Pancreas (tissue), 10 donors: ENCODE results near the gene APBB2. TPM values are rescaled to one million over a fixed set of nuclear protein-coding genes. Genes with fewer than 3 reads are reported as not detected.
"Not testable (repeated sequence)": the region's sequence is repeated elsewhere in the genome, so short reads cannot be mapped to it uniquely, and the experiment has no call there.

Experiments used
- ATAC-seq, 4 donors: fragments of 200-7000 bp; cut with Tn5 transposase; one replicate each; pipeline versions ENCODE4 v1.8.0 to v1.9.1; 2020; ENCODE audit warnings: mild to moderate bottlenecking in 4 of 4, moderate library complexity in 4 of 4
- DNase-seq, 6 donors: peaks; one replicate each; pipeline ENCODE4 v3.0.0-alpha.2; 2020
- FAIRE-seq: peaks from 2 replicates; lab custom pipeline; 2012; peaks lifted over from hg19 to GRCh38; lab: Jason Lieb, UNC
- H3K27ac ChIP-seq, 4 donors: fragments of 200-600 bp; sonication (generic); 1 replicate in 3 of 4; 2 replicates in 1 of 4; pipeline versions ENCODE4 v1.5.0 to v1.8.0; 2020
- H3K27me3 ChIP-seq, 4 donors: fragments of 200-600 bp; one replicate each; pipeline ENCODE4 v1.8.0; 2021
- H3K36me3 ChIP-seq, 3 donors: fragments of 200-600 bp; sonication (generic) in 1 of 3; one replicate each; pipeline versions ENCODE4 v1.5.0 to v1.8.0; 2020 to 2021
- H3K4me1 ChIP-seq, 3 donors: fragments of 200-600 bp; one replicate each; pipeline ENCODE4 v1.8.0; 2021
- H3K4me3 ChIP-seq, 4 donors: fragments of 200-600 bp; sonication (generic) in 2 of 4; one replicate each; pipeline versions ENCODE4 v1.5.0 to v1.8.0; 2020 to 2021
- H3K9me3 ChIP-seq, 4 donors: fragments of 200-600 bp; one replicate each; pipeline ENCODE4 v1.8.0; 2021
- CTCF ChIP-seq, 4 donors: fragments of 200-600 bp; sonication (generic) in 3 of 4; IDR thresholded peaks; one replicate each; pipeline versions ENCODE4 v1.5.0 to v1.8.0; 2021; ENCODE audit warnings: antibody characterized with exemption in 4 of 4
- WGBS, 2 donors: extraction: QIAGEN DNeasy Blood & Tissue Kit; methylation state at CpG; one replicate each; pipeline ENCODE4 v1.1.7; 2013; 5-methylcytosine and 5-hydroxymethylcytosine counted together
- intact Hi-C, 3 donors: fragments of 100-400 bp; cut with DNase I; formaldehyde crosslinking; loops; one replicate each; pipeline versions ENCODE4 v1.11.1 to v1.14.2; 2022
- polyA plus RNA-seq, 2 donors: library from polyadenylated mRNA; stranded (reverse); fragments of 200-250 nt; gene quantifications; one replicate each; pipeline ENCODE4 v1.2.3, GENCODE V29; 2013
- total RNA-seq, 6 donors: library from RNA; stranded (reverse); fragmentation: NEBNext Ultra II Directional in 4 of 6; extraction: Animal tissue kit (Norgen Biotek cat#: 25700) in 4 of 6; gene quantifications; one replicate each; pipeline versions ENCODE4 v1.2.1 to v1.2.4, GENCODE V29; 2021 to 2023
- donor health status: healthy with polysubstance abuse.
- donor health status: DM: no; HTN: no; CAD: no; lungs with moderate emphysema.
- donor health status: DM: no; HTN: no; CAD: no.
- donor health status: control.
- donor health status: control.
- donor health status: Bipolar disorder and iron deficiency.
- donor health status: DM: yes; HTN: yes; CAD: no.
- donor health status: DM: no; HTN: no; CAD: no.
- donor health status: DM: no; HTN: no; CAD: no.
- donor health status: DM: yes; HTN: yes; CAD: no.

APBB2 gene
- total and polyA plus RNA-seq, 8 donors = 9.1 to 21.6 (median 11.5) TPM

DNA sequence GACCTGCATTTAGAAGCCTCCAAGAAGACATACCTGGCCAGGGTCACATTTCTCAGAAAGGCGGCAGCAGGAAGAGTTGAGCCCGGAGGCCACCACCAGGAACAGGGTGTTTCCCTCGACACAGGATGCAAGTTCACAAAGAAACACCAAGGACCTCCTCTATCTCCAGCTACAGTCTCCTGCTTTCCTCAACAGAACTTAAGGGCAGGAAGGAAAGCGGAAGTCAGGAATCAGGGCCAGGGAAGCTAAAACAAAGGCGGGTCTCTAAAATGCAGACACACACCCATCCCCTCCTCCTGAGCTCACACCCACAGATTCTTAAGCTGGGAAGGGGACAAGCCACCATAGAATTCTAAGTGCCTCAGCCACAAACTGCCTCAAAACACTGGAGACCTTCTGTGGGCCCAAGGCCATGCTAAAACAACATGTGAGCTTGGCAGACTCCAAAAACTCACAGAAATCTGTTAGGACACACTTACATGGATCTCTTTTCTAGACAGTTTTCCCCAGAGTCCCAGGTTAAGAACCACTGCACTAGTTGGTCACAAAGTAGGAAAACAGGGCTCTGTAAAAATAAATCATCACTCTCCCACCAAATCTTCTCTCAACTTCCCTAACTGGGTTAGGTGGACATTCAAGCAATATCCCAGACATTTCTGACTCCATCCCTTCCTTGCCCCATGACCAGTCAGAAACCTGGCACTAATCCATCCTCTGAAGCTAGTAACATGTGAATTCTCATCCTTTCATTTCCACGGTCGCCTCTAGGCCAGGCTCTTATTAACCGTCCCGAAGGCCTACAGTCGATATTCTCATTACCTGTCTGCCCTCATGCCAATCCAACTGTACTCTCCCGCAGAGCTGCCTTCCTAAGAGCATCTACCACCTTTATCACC lies 163.2 kb downstream of the APBB2 start:
- no peaks in the 10 kb centered on the region for H3K4me1 ChIP-seq
- no peak overlapping the region for H3K4me3 ChIP-seq
- WGBS, 2 donors = 88 to 90% methylated on average over 11 of the region's 11 CpGs
- no peak for FAIRE-seq
- DNase-seq = no peak
- H3K9me3 ChIP-seq = no peaks in the 10 kb centered on the region
- H3K27ac ChIP-seq = no peak overlapping the region
- TF ChIP-seq CTCF (IDR thresholded peaks at IDR 0.05) = no peak
- H3K36me3 ChIP-seq = no peaks in the 10 kb centered on the region
- no peaks in the 10 kb centered on the region for H3K27me3 ChIP-seq
- intact Hi-C loops = no loop called here
- no peak for ATAC-seq

DNA sequence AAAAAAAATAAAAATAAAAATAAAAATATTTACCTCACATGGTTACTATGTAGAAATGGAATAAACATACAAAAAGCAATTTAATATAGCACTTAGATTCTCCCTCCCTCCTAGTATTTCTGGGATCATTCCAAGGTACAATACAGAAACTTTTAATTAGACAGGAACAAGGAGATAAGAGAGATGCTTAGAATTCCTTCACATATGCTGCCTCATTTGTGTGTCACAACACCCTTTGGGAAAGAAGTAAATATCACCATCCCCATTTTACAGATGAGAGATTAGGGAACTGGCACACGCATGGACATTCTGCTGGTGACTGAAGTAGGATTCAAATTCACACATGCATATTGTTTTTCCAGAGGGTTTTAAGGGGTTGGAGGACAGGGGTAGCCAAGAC lies 164.2 kb downstream of the APBB2 start:
- Histone ChIP-seq H3K36me3 (no peaks in the 10 kb centered on the region), H3K4me3 (no peak overlapping the region), H3K27me3 (no peaks in the 10 kb centered on the region), H3K9me3 (no peaks in the 10 kb centered on the region), H3K4me1 (no peaks in the 10 kb centered on the region), H3K27ac (no peak overlapping the region)
- TF ChIP-seq CTCF (IDR thresholded peaks at IDR 0.05) = no peak
- intact Hi-C loops = no loop called here
- ATAC-seq = no peak
- FAIRE-seq = no peak
- WGBS, 2 donors = 90 to 97% methylated on average over 1 of the region's 1 CpG
- DNase-seq = no peak

GRCh38 chr4:41049176-41049575 lies 165.2 kb downstream of the APBB2 start:
- FAIRE-seq, H3K4me1 ChIP-seq, H3K36me3 ChIP-seq, H3K4me3 ChIP-seq, ATAC-seq, H3K9me3 ChIP-seq, H3K27ac ChIP-seq, H3K27me3 ChIP-seq, intact Hi-C loops: not testable (repeated sequence)
- peak in 1 of 6 donors; percentile 57 for DNase-seq
- 92 to 96% methylated on average over 21 to 40 of the region's 40 CpGs for WGBS, 2 donors

DNA sequence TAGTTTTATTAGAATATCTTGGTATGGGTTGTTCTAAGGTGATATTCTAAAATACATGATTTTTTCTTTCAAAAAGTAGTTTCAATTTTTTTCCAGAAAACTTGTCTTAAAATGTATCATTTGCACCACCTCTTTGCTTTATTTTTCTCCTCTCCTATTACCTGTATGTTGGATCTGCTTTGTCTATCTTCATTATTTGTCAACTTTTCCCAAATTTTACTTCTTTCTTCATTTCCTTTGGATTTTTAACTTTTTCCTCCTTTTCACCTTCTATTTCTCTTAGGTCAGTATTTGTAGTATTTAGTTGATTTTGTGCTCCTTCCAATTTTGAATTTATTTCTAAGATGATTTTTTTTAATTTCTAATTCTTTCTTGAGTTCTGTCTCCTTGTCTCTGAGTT lies 169.6 kb downstream of the APBB2 start:
- H3K27me3 ChIP-seq = no peaks in the 10 kb centered on the region
- ATAC-seq (no peak), DNase-seq (no peak), FAIRE-seq (no peak)
- intact Hi-C loops = no loop called here
- no peak overlapping the region for H3K4me3 ChIP-seq
- H3K9me3 ChIP-seq = no peaks in the 10 kb centered on the region
- H3K4me1 ChIP-seq = no peaks in the 10 kb centered on the region
- no peak overlapping the region for H3K27ac ChIP-seq
- no peaks in the 10 kb centered on the region for H3K36me3 ChIP-seq
- TF ChIP-seq CTCF (IDR thresholded peaks at IDR 0.05) = no peak

- no peaks in the 10 kb centered on the region for H3K4me1 ChIP-seq
- no peak for DNase-seq
- H3K36me3 ChIP-seq = no peaks in the 10 kb centered on the region
- intact Hi-C loops = no loop called here
- H3K9me3 ChIP-seq = no peaks in the 10 kb centered on the region
- H3K27me3 ChIP-seq = no peaks in the 10 kb centered on the region
- ATAC-seq = no peak
- H3K4me3 ChIP-seq = no peak overlapping the region
- TF ChIP-seq CTCF (IDR thresholded peaks at IDR 0.05) = no peak
- H3K27ac ChIP-seq = no peak overlapping the region
- FAIRE-seq = no peak
Observed at GRCh38 chr4:41044165-41044564, 170.2 kb downstream of the APBB2 start.
